ENCODE results near the gene ELFN1.

Gene ELFN1

DNA sequence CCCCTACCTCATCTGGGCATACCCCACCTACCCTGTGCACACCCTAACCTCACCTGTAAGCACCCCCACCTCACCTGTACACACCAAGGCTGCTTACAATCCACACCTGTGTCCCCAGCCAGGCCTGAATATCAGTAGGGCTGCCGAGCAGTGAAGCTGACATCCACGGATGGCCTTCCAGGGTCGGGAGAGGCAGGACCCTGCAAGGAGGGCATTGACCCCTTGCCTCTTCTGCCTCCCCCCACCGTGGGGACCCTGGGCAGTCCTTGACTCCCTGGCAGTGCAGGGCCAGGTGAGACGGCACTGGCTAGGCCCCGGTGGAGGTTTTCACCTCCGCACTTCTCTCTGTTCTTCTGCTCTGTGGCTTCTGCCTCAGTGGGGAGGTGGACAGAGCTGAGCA lies 37.6 kb upstream of the ELFN1 start:
- Histone ChIP-seq H3K27ac (ENCODE audit: insufficient read depth, low read depth, low read length, poor library complexity, severe bottlenecking) (no peak overlapping the region), H3K4me3 (ENCODE audit: insufficient read depth, low read depth, low read length) (no peak overlapping the region), H3K9me3 (ENCODE audit: control insufficient read depth, low read length) (no peaks in the 10 kb centered on the region), H3K36me3 (ENCODE audit: control insufficient read depth, insufficient read depth, low read length) (no peaks in the 10 kb centered on the region), H3K4me1 (ENCODE audit: control insufficient read depth, insufficient read depth, low read length) (no peaks in the 10 kb centered on the region), H3K27me3 (ENCODE audit: control insufficient read depth, insufficient read depth, low read length, poor library complexity, severe bottlenecking) (no peaks in the 10 kb centered on the region)
- WGBS, 2 experiments, result 82% methylated on average over 7 of the region's 7 CpGs

GRCh38 chr7:1632916-1633785 lies 36.9 kb upstream of the ELFN1 start:
- no peaks in the 10 kb centered on the region for H3K27me3 ChIP-seq (ENCODE audit: control insufficient read depth, insufficient read depth, low read length, poor library complexity, severe bottlenecking)

DNA sequence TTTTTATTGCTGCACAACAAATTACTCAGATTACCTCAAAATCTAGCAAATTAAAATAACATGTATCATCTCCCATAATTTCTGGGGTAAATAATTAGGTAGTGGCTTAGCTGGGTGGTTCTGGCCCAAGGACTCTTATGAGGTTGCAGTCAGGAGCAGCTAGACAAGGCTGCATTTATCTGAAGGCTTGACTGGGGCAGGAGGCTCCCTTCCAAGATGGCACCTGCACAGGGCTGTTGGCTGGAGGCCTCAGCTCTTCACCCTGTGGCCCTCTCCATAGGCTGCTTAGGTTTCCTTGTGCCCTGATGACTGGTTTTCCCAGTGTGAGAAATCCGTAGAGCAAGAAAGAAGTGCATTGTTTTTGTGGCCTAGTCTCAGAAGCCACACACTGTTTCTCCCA lies 34.7 kb upstream of the ELFN1 start:
- no peaks in the 10 kb centered on the region for H3K4me1 ChIP-seq (ENCODE audit: control insufficient read depth, insufficient read depth, low read length)
- 88% methylated on average over 1 of the region's 1 CpG for WGBS, 2 experiments
- H3K27me3 ChIP-seq (ENCODE audit: control insufficient read depth, insufficient read depth, low read length, poor library complexity, severe bottlenecking), result no peaks in the 10 kb centered on the region
- H3K4me3 ChIP-seq (ENCODE audit: insufficient read depth, low read depth, low read length), result no peak overlapping the region
- no peak overlapping the region for H3K27ac ChIP-seq (ENCODE audit: insufficient read depth, low read depth, low read length, poor library complexity, severe bottlenecking)
- no peaks in the 10 kb centered on the region for H3K36me3 ChIP-seq (ENCODE audit: control insufficient read depth, insufficient read depth, low read length)
- H3K9me3 ChIP-seq (ENCODE audit: control insufficient read depth, low read length), result no peaks in the 10 kb centered on the region

More at GRCh38 chr7:1632916-1633785, 36.9 kb upstream of the ELFN1 start:
- no peaks in the 10 kb centered on the region for H3K36me3 ChIP-seq (ENCODE audit: control insufficient read depth, insufficient read depth, low read length)
- H3K4me1 ChIP-seq (ENCODE audit: control insufficient read depth, insufficient read depth, low read length), result no peaks in the 10 kb centered on the region
- no peak overlapping the region for H3K4me3 ChIP-seq (ENCODE audit: insufficient read depth, low read depth, low read length)
- WGBS, 2 experiments, result 82 to 83% methylated on average over 15 of the region's 15 CpGs
- H3K9me3 ChIP-seq (ENCODE audit: control insufficient read depth, low read length), result no peaks in the 10 kb centered on the region
- H3K27ac ChIP-seq (ENCODE audit: insufficient read depth, low read depth, low read length, poor library complexity, severe bottlenecking), result no peak overlapping the region

DNA sequence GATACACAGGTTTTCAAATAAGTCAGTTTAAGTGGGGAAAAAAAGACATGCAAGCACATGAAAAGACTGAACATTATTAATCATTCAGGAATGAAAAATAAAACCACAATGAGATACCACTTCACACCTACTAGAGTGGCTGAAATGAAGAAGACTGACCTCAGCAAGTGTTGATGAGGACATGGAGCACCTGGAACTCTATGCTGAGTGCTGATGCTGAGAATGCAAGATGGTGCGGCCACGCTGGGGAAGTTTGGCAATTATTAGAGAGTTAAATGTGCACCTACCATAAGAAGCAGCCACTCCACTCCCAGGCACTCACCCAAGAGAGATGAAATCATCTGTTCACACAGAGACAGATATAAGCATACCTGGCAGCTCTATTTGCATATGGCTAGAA lies 32.9 kb upstream of the ELFN1 start:
- Histone ChIP-seq H3K4me3 (ENCODE audit: insufficient read depth, low read depth, low read length) (no peak overlapping the region), H3K36me3 (ENCODE audit: control insufficient read depth, insufficient read depth, low read length) (no peaks in the 10 kb centered on the region), H3K27me3 (ENCODE audit: control insufficient read depth, insufficient read depth, low read length, poor library complexity, severe bottlenecking) (no peaks in the 10 kb centered on the region), H3K9me3 (ENCODE audit: control insufficient read depth, low read length) (no peaks in the 10 kb centered on the region), H3K27ac (ENCODE audit: insufficient read depth, low read depth, low read length, poor library complexity, severe bottlenecking) (no peak overlapping the region), H3K4me1 (ENCODE audit: control insufficient read depth, insufficient read depth, low read length) (no peaks in the 10 kb centered on the region)
- WGBS, 2 experiments, result 94 to 95% methylated on average over 2 of the region's 2 CpGs

DNA sequence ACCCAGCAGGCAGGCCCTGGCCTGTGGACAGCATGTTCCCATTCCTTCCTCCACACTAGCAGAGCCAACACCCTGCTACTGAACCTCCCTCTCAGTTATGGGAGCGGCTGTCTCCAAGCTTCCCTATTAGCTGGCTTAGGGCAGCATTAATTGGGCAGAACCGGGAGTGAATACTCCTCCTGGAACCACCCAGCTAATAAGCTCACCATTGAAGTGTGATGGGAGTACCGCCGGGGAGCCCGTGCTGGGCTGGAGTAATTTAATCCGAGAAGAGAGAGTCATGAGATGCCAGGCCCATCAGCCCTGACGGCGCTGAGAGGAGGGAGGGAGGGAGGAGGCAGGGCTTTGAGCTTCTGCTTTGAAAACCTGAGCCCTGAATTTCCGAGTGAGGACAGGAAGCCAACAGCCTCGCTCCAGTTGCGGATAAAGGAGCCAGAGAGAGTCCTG lies 31.8 kb upstream of the ELFN1 start:
- no peaks in the 10 kb centered on the region for H3K4me1 ChIP-seq (ENCODE audit: control insufficient read depth, insufficient read depth, low read length)
- no peaks in the 10 kb centered on the region for H3K27me3 ChIP-seq (ENCODE audit: control insufficient read depth, insufficient read depth, low read length, poor library complexity, severe bottlenecking)
- no peak overlapping the region for H3K27ac ChIP-seq (ENCODE audit: insufficient read depth, low read depth, low read length, poor library complexity, severe bottlenecking)
- WGBS, 2 experiments, result 43 to 52% methylated on average over 11 of the region's 11 CpGs
- no peaks in the 10 kb centered on the region for H3K9me3 ChIP-seq (ENCODE audit: control insufficient read depth, low read length)
- no peak overlapping the region for H3K4me3 ChIP-seq (ENCODE audit: insufficient read depth, low read depth, low read length)
- H3K36me3 ChIP-seq (ENCODE audit: control insufficient read depth, insufficient read depth, low read length), result no peaks in the 10 kb centered on the region

- WGBS, 2 experiments, result 94 to 96% methylated on average over 8 of the region's 8 CpGs
- H3K27me3 ChIP-seq (ENCODE audit: control insufficient read depth, insufficient read depth, low read length, poor library complexity, severe bottlenecking), result no peaks in the 10 kb centered on the region
- no peaks in the 10 kb centered on the region for H3K36me3 ChIP-seq (ENCODE audit: control insufficient read depth, insufficient read depth, low read length)
- H3K9me3 ChIP-seq (ENCODE audit: control insufficient read depth, low read length), result no peaks in the 10 kb centered on the region
- no peaks in the 10 kb centered on the region for H3K4me1 ChIP-seq (ENCODE audit: control insufficient read depth, insufficient read depth, low read length)
- no peak overlapping the region for H3K27ac ChIP-seq (ENCODE audit: insufficient read depth, low read depth, low read length, poor library complexity, severe bottlenecking)
- H3K4me3 ChIP-seq (ENCODE audit: insufficient read depth, low read depth, low read length), result no peak overlapping the region
Observed at GRCh38 chr7:1639071-1639470, 31.0 kb upstream of the ELFN1 start.

DNA sequence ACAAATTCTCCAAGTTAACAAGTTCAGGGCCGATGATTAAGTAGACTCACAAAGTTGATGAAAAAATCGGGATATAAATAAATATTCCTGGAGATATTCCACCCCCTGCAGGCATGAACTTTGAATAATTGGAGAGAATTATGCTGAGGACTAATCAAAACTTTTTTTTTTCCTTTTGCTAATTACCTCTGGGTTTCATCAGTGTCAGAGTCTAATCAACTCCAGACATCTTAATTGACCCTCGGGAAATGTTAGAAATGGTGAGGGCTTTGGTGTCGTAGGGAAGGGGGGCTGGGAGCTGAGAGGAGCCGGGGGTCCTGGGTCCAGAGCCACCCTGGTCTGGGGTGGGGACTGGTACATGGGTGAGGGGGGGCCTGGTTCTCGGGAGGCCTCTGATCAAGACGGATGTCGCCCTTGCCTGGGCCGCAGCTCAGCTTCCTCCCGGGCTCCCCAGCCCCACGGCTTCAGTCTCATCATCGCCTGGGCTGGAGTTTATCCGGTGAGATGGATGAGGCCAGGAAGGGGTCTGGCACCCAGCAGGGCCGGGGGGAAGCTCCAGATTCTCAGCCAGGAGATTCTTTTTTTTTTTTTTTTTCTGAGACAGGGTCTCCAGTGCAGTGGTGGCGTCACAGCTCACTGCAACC lies 30.4 kb upstream of the ELFN1 start:
- H3K4me1 ChIP-seq (ENCODE audit: control insufficient read depth, insufficient read depth, low read length), result no peaks in the 10 kb centered on the region
- H3K27me3 ChIP-seq (ENCODE audit: control insufficient read depth, insufficient read depth, low read length, poor library complexity, severe bottlenecking), result no peaks in the 10 kb centered on the region
- no peak overlapping the region for H3K4me3 ChIP-seq (ENCODE audit: insufficient read depth, low read depth, low read length)
- 89 to 90% methylated on average over 15 of the region's 15 CpGs for WGBS, 2 experiments
- H3K9me3 ChIP-seq (ENCODE audit: control insufficient read depth, low read length), result no peaks in the 10 kb centered on the region
- no peak overlapping the region for H3K27ac ChIP-seq (ENCODE audit: insufficient read depth, low read depth, low read length, poor library complexity, severe bottlenecking)
- no peaks in the 10 kb centered on the region for H3K36me3 ChIP-seq (ENCODE audit: control insufficient read depth, insufficient read depth, low read length)

DNA sequence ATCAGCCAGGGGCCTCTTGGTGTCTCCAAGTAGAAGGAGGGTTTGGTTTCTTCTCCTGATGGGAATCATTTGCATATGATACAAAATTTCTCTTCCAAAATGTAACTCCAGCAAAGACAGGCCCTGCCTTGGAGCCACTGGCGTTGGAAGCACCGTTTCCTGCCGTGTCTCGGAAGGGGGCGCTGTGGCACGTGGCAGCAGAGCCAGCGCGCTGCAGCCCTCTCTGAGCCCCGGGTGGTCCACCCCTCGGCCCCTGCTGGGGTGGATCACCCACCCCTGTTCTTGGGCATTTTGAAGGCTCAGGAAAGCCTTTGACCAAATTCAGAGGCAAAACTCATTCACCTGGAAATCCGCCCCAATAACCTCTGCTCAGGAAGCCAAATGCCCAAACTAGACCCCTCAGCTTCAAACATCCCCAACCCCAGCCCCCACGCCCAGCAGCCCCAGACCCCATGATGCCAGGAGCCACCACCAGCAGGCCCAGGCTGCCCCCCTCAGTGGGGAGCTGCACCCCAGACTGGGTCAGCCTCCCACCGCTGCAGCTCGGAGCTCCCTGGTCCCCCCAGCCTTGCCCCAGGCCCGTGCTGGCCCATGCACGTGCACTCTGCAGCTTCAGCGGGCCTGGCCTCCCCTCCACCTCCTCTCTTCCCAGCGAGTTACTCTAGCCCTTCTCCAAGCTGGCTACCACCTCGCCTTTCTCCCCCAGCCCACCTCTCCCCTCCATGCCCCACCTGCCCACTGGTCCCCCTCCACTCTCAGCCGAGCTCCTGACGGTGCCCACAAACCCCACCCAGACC lies 29.5 kb upstream of the ELFN1 start:
- Histone ChIP-seq H3K27ac (ENCODE audit: insufficient read depth, low read depth, low read length, poor library complexity, severe bottlenecking) (no peak overlapping the region), H3K27me3 (ENCODE audit: control insufficient read depth, insufficient read depth, low read length, poor library complexity, severe bottlenecking) (no peaks in the 10 kb centered on the region), H3K9me3 (ENCODE audit: control insufficient read depth, low read length) (no peaks in the 10 kb centered on the region), H3K4me1 (ENCODE audit: control insufficient read depth, insufficient read depth, low read length) (no peaks in the 10 kb centered on the region), H3K36me3 (ENCODE audit: control insufficient read depth, insufficient read depth, low read length) (no peaks in the 10 kb centered on the region), H3K4me3 (ENCODE audit: insufficient read depth, low read depth, low read length) (no peak overlapping the region)
- WGBS, 2 experiments, result 85 to 86% methylated on average over 21 of the region's 21 CpGs

DNA sequence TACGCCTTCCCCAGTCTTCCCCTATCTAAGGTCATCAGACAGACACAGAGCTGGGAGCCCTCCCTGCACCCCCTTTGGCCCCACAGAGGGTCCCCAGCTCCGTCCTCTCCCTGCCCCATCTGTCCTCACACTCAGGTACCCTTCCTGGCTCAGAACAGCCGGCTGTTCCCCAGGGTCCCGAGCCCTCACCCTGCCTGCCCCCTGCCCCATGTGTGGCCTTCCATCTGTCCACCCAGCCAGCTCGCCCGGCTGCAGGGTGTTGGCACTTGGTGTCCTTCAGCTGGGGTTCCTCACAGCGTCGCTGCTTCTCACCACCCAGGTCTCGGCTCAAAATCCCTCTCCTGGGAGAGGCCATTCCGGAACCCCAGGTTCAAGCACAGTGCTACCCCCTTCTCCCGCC lies 28.9 kb upstream of the ELFN1 start:
- WGBS, 2 experiments, result 93% methylated on average over 11 of the region's 11 CpGs
- Histone ChIP-seq H3K27ac (ENCODE audit: insufficient read depth, low read depth, low read length, poor library complexity, severe bottlenecking) (no peak overlapping the region), H3K9me3 (ENCODE audit: control insufficient read depth, low read length) (no peaks in the 10 kb centered on the region), H3K4me3 (ENCODE audit: insufficient read depth, low read depth, low read length) (no peak overlapping the region), H3K36me3 (ENCODE audit: control insufficient read depth, insufficient read depth, low read length) (no peaks in the 10 kb centered on the region), H3K27me3 (ENCODE audit: control insufficient read depth, insufficient read depth, low read length, poor library complexity, severe bottlenecking) (no peaks in the 10 kb centered on the region), H3K4me1 (ENCODE audit: control insufficient read depth, insufficient read depth, low read length) (no peaks in the 10 kb centered on the region)
